GM18517 (cell line): ENCODE results near the gene KIRREL1.

Experiments used
- ATAC-seq: cut with Tn5 transposase; IDR thresholded peaks from one replicate; pipeline ENCODE4 v1.9.1; 2021; ENCODE audit warnings: mild to moderate bottlenecking, moderate library complexity; ENCODE audit not compliant: unreplicated experiment

Gene KIRREL1

GRCh38 chr1:158101927-158102326 is 108.5 kb downstream of the KIRREL1 start:
- ATAC-seq: no peak

- no peak for ATAC-seq
Observed at GRCh38 chr1:158102881-158103674, 109.6 kb downstream of the KIRREL1 start.

GRCh38 chr1:158103861-158104522 is 110.5 kb downstream of the KIRREL1 start:
- ATAC-seq: no peak

- ATAC-seq: no peak
Observed at GRCh38 chr1:158104891-158105290, 111.4 kb downstream of the KIRREL1 start.

GRCh38 chr1:158105352-158106095 is 112.1 kb downstream of the KIRREL1 start:
- ATAC-seq: no peak

- no peak for ATAC-seq
Observed at GRCh38 chr1:158107916-158108315, 114.5 kb downstream of the KIRREL1 start.

- ATAC-seq: no peak
Observed at GRCh38 chr1:158112994-158113758, 119.7 kb downstream of the KIRREL1 start.

GRCh38 chr1:158113759-158114127 is 120.3 kb downstream of the KIRREL1 start:
- no peak for ATAC-seq

- peak; percentile 66 for ATAC-seq
Observed at GRCh38 chr1:158115126-158115525, 121.7 kb downstream of the KIRREL1 start.

- no peak for ATAC-seq
Observed at GRCh38 chr1:158116311-158117167, 123.1 kb downstream of the KIRREL1 start.

- ATAC-seq: no peak
Observed at GRCh38 chr1:158117854-158118704, 124.6 kb downstream of the KIRREL1 start.

- no peak for ATAC-seq
Observed at GRCh38 chr1:158118713-158119402, 125.4 kb downstream of the KIRREL1 start.

GRCh38 chr1:158119976-158120653 is 126.7 kb downstream of the KIRREL1 start:
- ATAC-seq: no peak

- ATAC-seq: no peak
Observed at GRCh38 chr1:158121604-158122254, 128.3 kb downstream of the KIRREL1 start.

- ATAC-seq: no peak
Observed at GRCh38 chr1:158122833-158123388, 129.5 kb downstream of the KIRREL1 start.

- no peak for ATAC-seq
Observed at GRCh38 chr1:158124034-158124433, 130.6 kb downstream of the KIRREL1 start.

- ATAC-seq: peak; percentile 75
Observed at GRCh38 chr1:158124999-158125398, 131.6 kb downstream of the KIRREL1 start.
